Vagina (tissue), 1 donor: ENCODE measurements around the gene ZNF23. TPM values are rescaled to one million over a fixed set of nuclear protein-coding genes. Genes with fewer than 3 reads are reported as not detected.

Source experiments
- total RNA-seq: library from RNA; depleted of rRNA; stranded (reverse); fragments of >200 nt; gene quantifications from one replicate; pipeline ENCODE4 v1.2.3, GENCODE V29; 2016

ZNF23 gene
- total RNA-seq, 1 donor from 2014 or later, result 7.1 TPM

Other genes with a start within 250 kb of the ZNF23 start
- not detected for gene HYDIN, start 231.5 kb downstream of the ZNF23 start, total RNA-seq
- gene CMTR2, start 172.8 kb downstream of the ZNF23 start, total RNA-seq, result 19.6 TPM
- gene CALB2, start 103.5 kb downstream of the ZNF23 start, total RNA-seq, result 3.9 TPM
- not detected for gene TLE7, start 20.2 kb downstream of the ZNF23 start, total RNA-seq
- gene ZNF19, start 27.1 kb upstream of the ZNF23 start, total RNA-seq, result 2.2 TPM
- not detected for gene CHST4, start 64.2 kb upstream of the ZNF23 start, total RNA-seq
- not detected for gene TAT, start 114.8 kb upstream of the ZNF23 start, total RNA-seq
- gene MARVELD3, start 163.9 kb upstream of the ZNF23 start, total RNA-seq, result 4.7 TPM